K562 treated with DMSO at 1 percent for 4 hours (cell line): ENCODE results near the gene HRG. TPM values are rescaled to one million over a fixed set of nuclear protein-coding genes. Genes with fewer than 3 reads are reported as not detected.

ENCODE experiments used
- total RNA-seq: library from RNA; unstranded; fragments of 300-600 nt; gene quantifications from 2 replicates; pipeline ENCODE4 v1.2.3, GENCODE V29; 2022; ENCODE audit not compliant: insufficient read depth

The HRG gene
- total RNA-seq, result not detected in 2 replicates

GRCh38 chr3:186665625-186666188 is at the start of gene HRG:
TSS of gene HRG (plus strand) at chr3:186666014. CDS start at chr3:186666032, 18 bp downstream.

GRCh38 chr3:186639778-186640472 is 25.9 kb upstream of the HRG start, which contains the start of gene FETUB:
TSS of gene FETUB (plus strand) at chr3:186640399. CDS start at chr3:186640461, 62 bp downstream.

GRCh38 chr3:186717039-186717457 is 51.2 kb downstream of the HRG start, which contains the start of gene KNG1:
TSS of gene KNG1 (plus strand) at chr3:186717359. CDS start at chr3:186717543, 184 bp downstream.

Other genes with a start within 250 kb of the HRG start
- 1.5 and 3.0 TPM in 2 replicates for gene CRYGS, start 121.6 kb upstream of the HRG start, total RNA-seq
- 6.0 and 11.2 TPM in 2 replicates for gene TBCCD1, start 98.7 kb upstream of the HRG start, total RNA-seq
- 70.7 and 71.2 TPM in 2 replicates for gene DNAJB11, start 95.3 kb upstream of the HRG start, total RNA-seq
- gene AHSG, start 53.0 kb upstream of the HRG start, total RNA-seq, result not detected in 2 replicates
- gene FETUB, start 25.6 kb upstream of the HRG start, total RNA-seq, result not detected in 2 replicates
- gene KNG1, start 51.3 kb downstream of the HRG start, total RNA-seq, result not detected in 2 replicates
- 120 and 173 TPM in 2 replicates for gene EIF4A2, start 117.6 kb downstream of the HRG start, total RNA-seq
- 102 and 121 TPM in 2 replicates for gene RFC4, start 140.5 kb downstream of the HRG start, total RNA-seq
- gene ADIPOQ, start 176.7 kb downstream of the HRG start, total RNA-seq, result not detected in 2 replicates